Muscle layer of duodenum (tissue), 2 donors: Measurements from ENCODE around the gene HYCC1.
"Not testable (repeated sequence)": the region's sequence is repeated elsewhere in the genome, so short reads cannot be mapped to it uniquely, and the experiment has no call there.

Source experiments
- H3K27ac ChIP-seq: one replicate; pipeline ENCODE4 v1.7.0; 2013; ENCODE audit warnings: mild to moderate bottlenecking, low read length
- H3K27me3 ChIP-seq: one replicate; pipeline ENCODE4 v1.7.0; 2013; ENCODE audit warnings: low read depth, mild to moderate bottlenecking, control low read depth, low read length
- H3K36me3 ChIP-seq, 2 donors: one replicate each; pipeline ENCODE4 v1.7.0; 2013; ENCODE audit warnings: low read length in 2 of 2, control low read depth in 1 of 2, mild to moderate bottlenecking in 1 of 2; ENCODE audit not compliant: insufficient read depth in 2 of 2, control insufficient read depth in 1 of 2
- H3K4me1 ChIP-seq, 2 donors: one replicate each; pipeline ENCODE4 v1.7.0; 2013; ENCODE audit warnings: low read length in 2 of 2, mild to moderate bottlenecking in 2 of 2, control low read depth in 1 of 2, moderate library complexity in 1 of 2; ENCODE audit not compliant: insufficient read depth in 2 of 2, control insufficient read depth in 1 of 2
- H3K4me3 ChIP-seq, 2 donors: one replicate each; pipeline ENCODE4 v1.7.0; 2013; ENCODE audit warnings: low read length in 2 of 2, low read depth in 1 of 2, mild to moderate bottlenecking in 1 of 2
- H3K9me3 ChIP-seq, 2 donors: one replicate each; pipeline ENCODE4 v1.7.0; 2013; ENCODE audit warnings: low read length in 2 of 2, control low read depth in 1 of 2, mild to moderate bottlenecking in 1 of 2; ENCODE audit not compliant: control insufficient read depth in 1 of 2
- donor health status: healthy.

Gene HYCC1

DNA sequence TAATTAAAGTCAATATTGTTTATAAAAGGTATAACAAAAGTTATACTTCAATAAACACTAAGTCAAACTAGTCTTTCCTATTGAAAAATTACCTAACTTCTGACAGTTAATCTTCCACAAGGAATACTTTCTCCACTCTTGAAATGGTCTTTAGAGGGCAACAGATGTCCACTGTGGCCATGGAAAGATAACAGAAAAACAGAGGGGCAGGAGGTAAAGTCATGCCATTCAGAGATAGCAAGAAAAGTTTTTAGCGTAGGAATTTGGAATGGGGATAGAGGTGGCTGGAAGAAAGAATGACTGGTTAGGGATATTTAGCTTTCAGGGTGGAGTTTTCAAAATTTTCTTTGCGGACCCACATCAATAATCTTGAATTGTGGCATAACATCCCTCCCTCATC lies 34.7 kb downstream of the HYCC1 start:
- Histone ChIP-seq H3K4me3 (no peak overlapping the region), H3K36me3 (peaks cover 6 to 7% of the 10 kb centered on the region in 2 donors), H3K27ac (no peak overlapping the region), H3K27me3 (no peaks in the 10 kb centered on the region), H3K9me3 (no peaks in the 10 kb centered on the region), H3K4me1 (no peaks in the 10 kb centered on the region)

DNA sequence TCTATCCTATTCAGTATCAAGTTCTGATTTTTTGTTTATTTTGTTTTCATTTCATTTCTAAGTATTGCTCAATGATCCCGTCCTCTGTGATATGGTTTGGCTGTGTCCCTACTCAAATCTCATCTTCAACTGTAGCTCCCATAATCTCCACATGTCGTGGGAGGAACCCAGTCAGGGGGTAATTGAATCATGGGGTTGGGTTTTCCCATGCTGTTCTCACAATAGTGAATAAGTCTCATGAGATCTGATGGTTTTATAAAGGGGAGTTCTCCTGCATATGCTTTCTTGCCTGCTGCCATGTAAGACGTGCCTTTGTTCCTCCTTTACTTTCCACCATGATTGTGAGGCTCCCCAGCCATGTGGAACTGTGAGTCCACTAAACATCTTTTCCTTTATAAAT lies 39.3 kb downstream of the HYCC1 start:
- H3K27ac ChIP-seq, H3K4me3 ChIP-seq, H3K27me3 ChIP-seq, H3K4me1 ChIP-seq, H3K9me3 ChIP-seq: not testable (repeated sequence)
- peaks cover 6 to 12% of the 10 kb centered on the region in 2 donors for H3K36me3 ChIP-seq

DNA sequence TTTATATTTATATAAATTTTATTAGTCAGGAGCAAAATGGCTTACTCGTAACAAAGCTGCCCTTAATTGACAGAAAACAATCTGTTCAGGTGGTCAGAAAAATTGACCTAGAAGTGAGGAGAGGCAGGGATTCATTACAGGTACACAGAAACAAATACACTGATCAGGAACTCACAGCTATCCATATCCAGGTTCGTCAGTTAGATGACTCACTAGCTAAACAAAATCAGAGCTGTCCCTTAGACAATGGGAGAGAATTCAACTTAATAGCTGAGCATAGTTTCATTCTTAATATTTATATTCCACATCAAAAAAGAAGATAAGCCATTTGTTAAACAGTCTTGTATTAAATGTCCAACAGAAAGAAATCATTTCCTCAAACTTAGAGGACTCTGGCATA lies 41.7 kb downstream of the HYCC1 start:
- Histone ChIP-seq H3K4me3 (no peak overlapping the region), H3K36me3 (peaks cover 9 to 15% of the 10 kb centered on the region in 2 donors), H3K27me3 (no peaks in the 10 kb centered on the region), H3K27ac (no peak overlapping the region), H3K9me3 (no peaks in the 10 kb centered on the region), H3K4me1 (no peaks in the 10 kb centered on the region)

DNA sequence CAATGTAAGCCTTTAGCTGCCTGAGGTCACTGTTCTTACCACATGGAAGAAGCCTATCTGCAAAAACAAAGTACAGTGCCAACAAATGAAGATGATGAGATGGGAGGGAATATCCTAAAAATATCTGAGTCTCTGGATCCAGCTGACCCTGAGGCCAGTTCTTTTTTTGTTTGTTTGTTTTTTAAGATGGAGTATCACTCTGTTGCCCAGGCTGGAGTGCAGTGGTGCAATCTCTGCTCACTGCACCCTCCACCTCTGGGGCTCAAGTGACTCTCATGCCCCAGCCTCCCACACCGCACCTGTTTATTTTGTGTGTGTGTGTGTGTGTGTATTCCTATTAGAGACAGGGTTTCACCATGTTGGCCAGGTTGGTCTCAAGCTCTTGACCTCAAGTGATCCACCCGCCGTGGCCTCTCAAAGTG lies 44.9 kb downstream of the HYCC1 start:
- H3K4me1 ChIP-seq: no peaks in the 10 kb centered on the region
- peaks cover 5 to 9% of the 10 kb centered on the region in 2 donors for H3K36me3 ChIP-seq
- H3K9me3 ChIP-seq: no peaks in the 10 kb centered on the region
- H3K27ac ChIP-seq: no peak overlapping the region
- H3K4me3 ChIP-seq: no peak overlapping the region
- H3K27me3 ChIP-seq: no peaks in the 10 kb centered on the region
